ENCODE data around the gene ALCAM. TPM values are rescaled to one million over a fixed set of nuclear protein-coding genes. Genes with fewer than 3 reads are reported as not detected.

ALCAM gene
- total RNA-seq, 1 donor from 2014 or later = 26.1 TPM

- no peak overlapping the region for H3K4me3 ChIP-seq
- no peaks in the 10 kb centered on the region for H3K27me3 ChIP-seq
- no peak for DNase-seq (ENCODE audit: low spot score in 2 of 2)
- H3K36me3 ChIP-seq = peaks cover 8 to 47% of the 10 kb centered on the region in 2 donors
- TF ChIP-seq, protein P1, sequence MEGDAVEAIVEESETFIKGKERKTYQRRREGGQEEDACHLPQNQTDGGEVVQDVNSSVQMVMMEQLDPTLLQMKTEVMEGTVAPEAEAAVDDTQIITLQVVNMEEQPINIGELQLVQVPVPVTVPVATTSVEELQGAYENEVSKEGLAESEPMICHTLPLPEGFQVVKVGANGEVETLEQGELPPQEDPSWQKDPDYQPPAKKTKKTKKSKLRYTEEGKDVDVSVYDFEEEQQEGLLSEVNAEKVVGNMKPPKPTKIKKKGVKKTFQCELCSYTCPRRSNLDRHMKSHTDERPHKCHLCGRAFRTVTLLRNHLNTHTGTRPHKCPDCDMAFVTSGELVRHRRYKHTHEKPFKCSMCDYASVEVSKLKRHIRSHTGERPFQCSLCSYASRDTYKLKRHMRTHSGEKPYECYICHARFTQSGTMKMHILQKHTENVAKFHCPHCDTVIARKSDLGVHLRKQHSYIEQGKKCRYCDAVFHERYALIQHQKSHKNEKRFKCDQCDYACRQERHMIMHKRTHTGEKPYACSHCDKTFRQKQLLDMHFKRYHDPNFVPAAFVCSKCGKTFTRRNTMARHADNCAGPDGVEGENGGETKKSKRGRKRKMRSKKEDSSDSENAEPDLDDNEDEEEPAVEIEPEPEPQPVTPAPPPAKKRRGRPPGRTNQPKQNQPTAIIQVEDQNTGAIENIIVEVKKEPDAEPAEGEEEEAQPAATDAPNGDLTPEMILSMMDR (IDR thresholded peaks at IDR 0.05) = no peak
- no peaks in the 10 kb centered on the region for H3K4me1 ChIP-seq
- intact Hi-C loops (cut with DNase I) = no loop called here
- no peak overlapping the region for H3K27ac ChIP-seq
- H3K9me3 ChIP-seq = no peaks in the 10 kb centered on the region
Measured at GRCh38 chr3:105539897-105540296, 173.2 kb downstream of the ALCAM start.

DNA sequence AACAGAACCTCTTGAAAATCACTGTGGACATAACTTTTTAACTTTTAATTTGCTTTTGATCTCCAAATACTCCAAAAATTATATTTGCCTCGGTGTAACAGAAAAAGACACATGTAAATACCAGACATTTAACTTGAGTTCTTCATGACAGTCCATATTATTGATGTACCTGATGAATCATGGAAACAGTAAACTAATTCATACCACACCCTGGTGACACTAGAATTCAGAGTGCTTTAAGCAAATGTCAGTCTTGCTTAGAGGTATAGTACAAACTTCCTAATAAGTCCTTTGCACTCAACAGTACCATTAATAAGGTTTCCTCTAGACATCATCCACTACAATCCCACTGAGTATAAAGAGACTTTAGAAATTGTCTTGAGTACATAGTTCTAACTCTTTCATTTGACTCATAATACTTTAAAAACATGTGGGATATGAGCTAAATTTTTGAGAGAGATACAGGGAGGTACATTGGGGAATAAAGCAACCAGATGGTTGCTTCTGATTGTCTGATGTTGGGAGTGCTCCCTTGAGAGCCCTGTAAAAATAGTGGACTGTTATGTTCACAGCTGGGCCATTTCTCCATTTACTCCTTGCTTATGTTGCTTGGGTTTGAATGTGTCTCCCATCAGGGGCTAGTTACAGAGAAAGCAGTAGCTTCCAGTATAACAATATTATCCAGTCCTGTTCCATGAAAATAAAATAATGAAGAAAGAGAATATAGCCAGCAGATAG is 175.7 kb downstream of the ALCAM start:
- no peaks in the 10 kb centered on the region for H3K4me1 ChIP-seq
- peaks cover 14 to 52% of the 10 kb centered on the region in 2 donors for H3K36me3 ChIP-seq
- intact Hi-C loops (cut with DNase I) = no loop called here
- TF ChIP-seq, protein P1 (IDR thresholded peaks at IDR 0.05) = no peak
- no peak overlapping the region for H3K27ac ChIP-seq
- H3K9me3 ChIP-seq = no peaks in the 10 kb centered on the region
- no peaks in the 10 kb centered on the region for H3K27me3 ChIP-seq
- DNase-seq (ENCODE audit: low spot score in 2 of 2) = no peak
- no peak overlapping the region for H3K4me3 ChIP-seq

- Histone ChIP-seq H3K27me3 (no peaks in the 10 kb centered on the region), H3K9me3 (no peaks in the 10 kb centered on the region), H3K36me3 (peaks cover 24 to 65% of the 10 kb centered on the region in 2 donors), H3K27ac (no peak overlapping the region), H3K4me3 (no peak overlapping the region), H3K4me1 (no peaks in the 10 kb centered on the region)
- DNase-seq (ENCODE audit: low spot score in 2 of 2) = no peak
- TF ChIP-seq, protein P1 (IDR thresholded peaks at IDR 0.05) = no peak
- intact Hi-C loops (cut with DNase I) = no loop called here
Measured at GRCh38 chr3:105545051-105545450, 178.3 kb downstream of the ALCAM start.

GRCh38 chr3:105553851-105554250 is 187.1 kb downstream of the ALCAM start:
- TF ChIP-seq, protein P1 (IDR thresholded peaks at IDR 0.05) = no peak
- H3K4me1 ChIP-seq = no peaks in the 10 kb centered on the region
- peaks cover 15 to 38% of the 10 kb centered on the region in 2 donors for H3K36me3 ChIP-seq
- no peak for DNase-seq (ENCODE audit: low spot score in 2 of 2)
- H3K4me3 ChIP-seq = no peak overlapping the region
- H3K27me3 ChIP-seq = no peaks in the 10 kb centered on the region
- intact Hi-C loops (cut with DNase I) = no loop called here
- H3K9me3 ChIP-seq = no peaks in the 10 kb centered on the region
- no peak overlapping the region for H3K27ac ChIP-seq

GRCh38 chr3:105555206-105555605 is 188.5 kb downstream of the ALCAM start:
- no peak overlapping the region for H3K4me3 ChIP-seq
- H3K27me3 ChIP-seq = no peaks in the 10 kb centered on the region
- TF ChIP-seq, protein P1 (IDR thresholded peaks at IDR 0.05) = no peak
- no peaks in the 10 kb centered on the region for H3K9me3 ChIP-seq
- intact Hi-C loops (cut with DNase I) = no loop called here
- peaks cover 15 to 34% of the 10 kb centered on the region in 2 donors for H3K36me3 ChIP-seq
- no peaks in the 10 kb centered on the region for H3K4me1 ChIP-seq
- no peak for DNase-seq (ENCODE audit: low spot score in 2 of 2)
- H3K27ac ChIP-seq = no peak overlapping the region
